ENCODE results near the gene DKKL1.

DNA sequence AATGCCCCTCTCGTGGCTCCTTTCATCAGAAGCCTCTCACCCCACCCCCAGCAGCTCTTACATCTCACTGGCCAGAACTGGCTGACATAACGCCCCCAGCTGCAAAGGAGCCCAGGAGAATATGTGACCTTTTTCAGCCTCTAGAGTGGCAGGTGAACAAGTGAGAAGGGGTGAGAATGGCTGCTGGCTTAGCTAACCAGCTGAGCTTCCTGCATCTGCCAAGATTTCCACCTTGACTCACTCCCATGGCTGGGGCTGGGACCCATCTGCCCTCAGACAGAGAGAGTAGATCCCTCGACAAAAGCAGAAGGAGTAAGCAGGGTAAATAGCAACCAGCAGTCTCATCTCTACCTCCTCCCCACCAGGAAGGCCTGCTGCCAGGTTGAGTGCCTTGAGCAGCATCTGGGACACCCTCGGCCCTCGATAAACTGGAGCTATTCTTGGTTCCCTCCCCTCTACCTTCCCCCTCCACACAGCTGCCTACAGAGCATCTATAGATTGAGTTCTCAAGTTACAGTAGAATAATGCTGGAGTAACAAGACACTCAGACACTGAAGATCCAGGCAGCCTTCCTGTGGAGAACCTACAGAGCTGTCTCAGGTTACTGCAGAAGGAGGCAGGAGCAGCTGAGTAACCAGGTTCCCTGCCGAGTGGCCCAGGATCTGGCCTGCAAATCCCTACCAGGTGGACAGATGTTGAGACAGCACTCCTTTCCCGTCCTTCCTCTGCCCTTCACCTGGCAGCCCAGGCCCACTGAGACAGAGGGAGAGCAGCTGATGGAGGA is 39.9 kb downstream of the DKKL1 start:
- TF ChIP-seq CTCF (IDR thresholded peaks at IDR 0.05; ENCODE audit: poor library complexity), result no peak
- TF ChIP-seq EZH2 (IDR thresholded peaks at IDR 0.05; ENCODE audit: borderline replicate concordance), result no peak
